Lung (tissue), 12 donors: ENCODE results near the gene ACVR1B. TPM values are rescaled to one million over a fixed set of nuclear protein-coding genes. Genes with fewer than 3 reads are reported as not detected.

Experiments
- ATAC-seq: fragments of 200-7000 bp; cut with Tn5 transposase; one replicate; pipeline ENCODE4 v1.9.1; 2020; ENCODE audit warnings: moderate number of reproducible peaks; ENCODE audit not compliant: insufficient read depth, low FRiP score
- DNase-seq, 3 donors: peaks; one replicate each; pipeline ENCODE4 v3.0.0-alpha.2; 2013 to 2017
- H3K27ac ChIP-seq, 2 donors: one replicate each; pipeline ENCODE4 v1.5.1; 2013; ENCODE audit warnings: mild to moderate bottlenecking in 2 of 2, moderate library complexity in 2 of 2, control low read depth in 1 of 2, inconsistent platforms in 1 of 2, low read depth in 1 of 2, low read length in 1 of 2
- H3K27me3 ChIP-seq, 3 donors: one replicate each; pipeline ENCODE4 v1.5.1; 2013; ENCODE audit warnings: low read length in 2 of 3; ENCODE audit not compliant: control insufficient read depth in 3 of 3, insufficient read depth in 3 of 3
- H3K36me3 ChIP-seq, 4 donors: one replicate each; pipeline ENCODE4 v1.5.1; 2013; ENCODE audit warnings: low read length in 4 of 4, mild to moderate bottlenecking in 1 of 4, moderate library complexity in 1 of 4; ENCODE audit not compliant: control insufficient read depth in 4 of 4, insufficient read depth in 4 of 4
- H3K4me1 ChIP-seq, 5 donors: one replicate each; pipeline ENCODE4 v1.5.1; 2013; ENCODE audit warnings: low read length in 5 of 5, mild to moderate bottlenecking in 2 of 5, moderate library complexity in 1 of 5; ENCODE audit not compliant: control insufficient read depth in 5 of 5, insufficient read depth in 5 of 5
- H3K4me3 ChIP-seq: one replicate; pipeline ENCODE4 v1.5.1; 2013; ENCODE audit warnings: mild to moderate bottlenecking, control low read depth, moderate library complexity
- H3K9ac ChIP-seq, 2 donors: one replicate each; pipeline ENCODE4 v1.5.1; 2013; ENCODE audit warnings: low read length in 2 of 2, control low read depth in 1 of 2; ENCODE audit not compliant: insufficient read depth in 1 of 2
- H3K9me3 ChIP-seq, 4 donors: one replicate each; pipeline ENCODE4 v1.5.1; 2013; ENCODE audit warnings: low read length in 3 of 4, mild to moderate bottlenecking in 1 of 4, moderate library complexity in 1 of 4; ENCODE audit not compliant: control insufficient read depth in 4 of 4, insufficient read depth in 3 of 4
- CTCF ChIP-seq: IDR thresholded peaks from 2 replicates; pipeline ENCODE4 v1.5.1; 2012; ENCODE audit warnings: mild to moderate bottlenecking; ENCODE audit errors: control extremely low read depth, extremely low read depth
- WGBS, 2 donors: extraction: QIAGEN DNeasy Blood & Tissue Kit; methylation state at CpG; one replicate each; pipeline ENCODE4 v1.1.7; 2013; 5-methylcytosine and 5-hydroxymethylcytosine counted together
- polyA plus RNA-seq, 2 donors: library from polyadenylated mRNA; stranded (reverse); fragments of 200-250 nt; gene quantifications; one replicate each; pipeline ENCODE4 v1.2.1, GENCODE V29; 2013
- total RNA-seq, 2 donors: library from RNA; depleted of rRNA in 1 of 2; stranded (reverse); fragments of >200 nt in 1 of 2; gene quantifications; one replicate each; pipeline ENCODE4 v1.2.1, GENCODE V29; 2014 to 2021
- donor health status: control.
- donor health status: control.
- donor health status: Bipolar disorder and iron deficiency.
- donor health status: healthy.
- donor health status: DM: yes; HTN: yes; CAD: no.

Gene ACVR1B
- total and polyA plus RNA-seq, 4 donors = 14.0 to 41.7 (median 21.0) TPM

- Histone ChIP-seq H3K27me3 (peaks cover 0 to 25% (median 2%) of the 10 kb centered on the region in 3 donors), H3K9me3 (peaks cover 0 to 2% (median 0%) of the 10 kb centered on the region in 4 donors), H3K36me3 (peaks cover 0 to 12% (median 5%) of the 10 kb centered on the region in 4 donors), H3K9ac (no peak overlapping the region), H3K27ac (peak overlapping the region; percentile 43 to 85), H3K4me1 (peaks cover 4 to 65% (median 20%) of the 10 kb centered on the region in 5 donors), H3K4me3 (no peak overlapping the region)
- DNase-seq (peak in 2 of 3 donors; percentile 40 to 64), ATAC-seq (no peak)
- WGBS, 2 donors = 43 to 53% methylated on average over 3 of the region's 3 CpGs
- no peak for TF ChIP-seq CTCF
Measured at GRCh38 chr12:51910691-51911090, 40.8 kb upstream of the ACVR1B start.

GRCh38 chr12:51911307-51911706 is 40.2 kb upstream of the ACVR1B start:
- H3K36me3 ChIP-seq = peaks cover 0 to 17% (median 6%) of the 10 kb centered on the region in 4 donors
- peak overlapping the region; percentile 43 to 85 for H3K27ac ChIP-seq
- H3K9ac ChIP-seq = no peak overlapping the region
- ATAC-seq (no peak), DNase-seq (no peak)
- peaks cover 0 to 22% (median 2%) of the 10 kb centered on the region in 3 donors for H3K27me3 ChIP-seq
- WGBS, 2 donors = 62 to 76% methylated on average over 6 of the region's 6 CpGs
- no peak overlapping the region for H3K4me3 ChIP-seq
- TF ChIP-seq CTCF = no peak
- peaks cover 4 to 59% (median 20%) of the 10 kb centered on the region in 5 donors for H3K4me1 ChIP-seq
- H3K9me3 ChIP-seq = peaks cover 0 to 2% (median 0%) of the 10 kb centered on the region in 4 donors

- Histone ChIP-seq H3K27ac (peak overlapping the region; percentile 30 to 85), H3K9me3 (peaks cover 0 to 2% (median 0%) of the 10 kb centered on the region in 4 donors), H3K36me3 (peaks cover 0 to 17% (median 6%) of the 10 kb centered on the region in 4 donors), H3K4me1 (peaks cover 4 to 56% (median 20%) of the 10 kb centered on the region in 5 donors), H3K27me3 (peaks cover 0 to 16% (median 2%) of the 10 kb centered on the region in 3 donors), H3K4me3 (peak overlapping the region; percentile 59), H3K9ac (no peak overlapping the region)
- peak; percentile 51 for ATAC-seq
- 37 to 47% methylated on average over 8 of the region's 8 CpGs for WGBS, 2 donors
- no peak for TF ChIP-seq CTCF
- peak; percentile 65 to 76 (median 66) for DNase-seq
Measured at GRCh38 chr12:51911788-51912711, 39.4 kb upstream of the ACVR1B start.
